Measurements from ENCODE around the gene NME2.

The NME2 gene

DNA sequence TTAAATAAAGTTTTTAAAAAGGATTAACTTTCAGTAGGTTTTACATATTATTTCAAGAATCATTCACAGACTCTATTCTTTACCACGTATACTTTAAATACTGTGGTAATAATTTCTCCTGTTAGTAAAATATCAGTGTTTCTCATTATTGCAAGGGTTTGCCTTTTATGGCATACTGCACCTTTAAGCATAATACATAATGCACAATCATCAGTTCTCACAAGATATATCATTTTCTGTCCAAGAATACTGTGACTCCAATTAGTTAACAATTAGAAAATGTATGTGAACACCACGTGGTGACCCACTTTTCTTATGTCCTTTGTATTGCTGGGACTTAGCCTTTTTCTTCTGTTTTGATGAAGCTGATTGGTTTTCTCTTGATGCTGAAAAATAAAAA is 25.7 kb downstream of the NME2 start:
- CTCF ChIA-PET: no interaction called here
- Histone ChIP-seq H3K27ac (ENCODE audit: extremely low read depth, low read depth, low read length) (no peak overlapping the region), H3K4me1 (ENCODE audit: control insufficient read depth, insufficient read depth, low read length) (no peaks in the 10 kb centered on the region), H3K4me3 (ENCODE audit: low read depth, low read length) (no peak overlapping the region), H3K36me3 (ENCODE audit: control insufficient read depth in 2 of 2, insufficient read depth in 1 of 2, low read length in 2 of 2) (peaks cover 69 to 75% of the 10 kb centered on the region in 2 experiments), H3K9me3 (ENCODE audit: control insufficient read depth, insufficient read depth, low read depth, low read length) (no peaks in the 10 kb centered on the region)
- TF ChIP-seq ZNF133 (tag by site-specific recombination; IDR thresholded peaks at IDR 0.05) (no peak), ZNF302 (tag by site-specific recombination; IDR thresholded peaks at IDR 0.05; ENCODE audit: low read depth) (no peak), ZNF394 (tag by site-specific recombination; IDR thresholded peaks at IDR 0.05; ENCODE audit: borderline replicate concordance) (no peak), ZNF292 (tag by site-specific recombination; IDR thresholded peaks at IDR 0.05; ENCODE audit: borderline replicate concordance, low read depth) (no peak), ZNF610 (tag by site-specific recombination; IDR thresholded peaks at IDR 0.05; ENCODE audit: borderline replicate concordance) (no peak), ZNF37A (tag by site-specific recombination; IDR thresholded peaks at IDR 0.05) (no peak), ZNF473 (tag by site-specific recombination; IDR thresholded peaks at IDR 0.05) (no peak), OSR2 (tag by site-specific recombination; IDR thresholded peaks at IDR 0.05) (no peak), ZNF121 (tag by site-specific recombination; IDR thresholded peaks at IDR 0.05) (no peak), ZBTB21 (tag by site-specific recombination; IDR thresholded peaks at IDR 0.05) (no peak), SETDB1 (IDR thresholded peaks at IDR 0.05; ENCODE audit: insufficient read length, low read length) (no peak), ZSCAN23 (tag by site-specific recombination; IDR thresholded peaks at IDR 0.05) (no peak)
- TF ChIP-seq, protein P1, sequence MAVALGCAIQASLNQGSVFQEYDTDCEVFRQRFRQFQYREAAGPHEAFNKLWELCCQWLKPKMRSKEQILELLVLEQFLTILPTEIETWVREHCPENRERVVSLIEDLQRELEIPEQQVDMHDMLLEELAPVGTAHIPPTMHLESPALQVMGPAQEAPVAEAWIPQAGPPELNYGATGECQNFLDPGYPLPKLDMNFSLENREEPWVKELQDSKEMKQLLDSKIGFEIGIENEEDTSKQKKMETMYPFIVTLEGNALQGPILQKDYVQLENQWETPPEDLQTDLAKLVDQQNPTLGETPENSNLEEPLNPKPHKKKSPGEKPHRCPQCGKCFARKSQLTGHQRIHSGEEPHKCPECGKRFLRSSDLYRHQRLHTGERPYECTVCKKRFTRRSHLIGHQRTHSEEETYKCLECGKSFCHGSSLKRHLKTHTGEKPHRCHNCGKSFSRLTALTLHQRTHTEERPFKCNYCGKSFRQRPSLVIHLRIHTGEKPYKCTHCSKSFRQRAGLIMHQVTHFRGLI (tag by site-specific recombination; IDR thresholded peaks at IDR 0.05): no peak
- TF ChIP-seq, protein P2, sequence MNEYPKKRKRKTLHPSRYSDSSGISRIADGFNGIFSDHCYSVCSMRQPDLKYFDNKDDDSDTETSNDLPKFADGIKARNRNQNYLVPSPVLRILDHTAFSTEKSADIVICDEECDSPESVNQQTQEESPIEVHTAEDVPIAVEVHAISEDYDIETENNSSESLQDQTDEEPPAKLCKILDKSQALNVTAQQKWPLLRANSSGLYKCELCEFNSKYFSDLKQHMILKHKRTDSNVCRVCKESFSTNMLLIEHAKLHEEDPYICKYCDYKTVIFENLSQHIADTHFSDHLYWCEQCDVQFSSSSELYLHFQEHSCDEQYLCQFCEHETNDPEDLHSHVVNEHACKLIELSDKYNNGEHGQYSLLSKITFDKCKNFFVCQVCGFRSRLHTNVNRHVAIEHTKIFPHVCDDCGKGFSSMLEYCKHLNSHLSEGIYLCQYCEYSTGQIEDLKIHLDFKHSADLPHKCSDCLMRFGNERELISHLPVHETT (tag by site-specific recombination; IDR thresholded peaks at IDR 0.05): no peak
- TF ChIP-seq, protein P3, sequence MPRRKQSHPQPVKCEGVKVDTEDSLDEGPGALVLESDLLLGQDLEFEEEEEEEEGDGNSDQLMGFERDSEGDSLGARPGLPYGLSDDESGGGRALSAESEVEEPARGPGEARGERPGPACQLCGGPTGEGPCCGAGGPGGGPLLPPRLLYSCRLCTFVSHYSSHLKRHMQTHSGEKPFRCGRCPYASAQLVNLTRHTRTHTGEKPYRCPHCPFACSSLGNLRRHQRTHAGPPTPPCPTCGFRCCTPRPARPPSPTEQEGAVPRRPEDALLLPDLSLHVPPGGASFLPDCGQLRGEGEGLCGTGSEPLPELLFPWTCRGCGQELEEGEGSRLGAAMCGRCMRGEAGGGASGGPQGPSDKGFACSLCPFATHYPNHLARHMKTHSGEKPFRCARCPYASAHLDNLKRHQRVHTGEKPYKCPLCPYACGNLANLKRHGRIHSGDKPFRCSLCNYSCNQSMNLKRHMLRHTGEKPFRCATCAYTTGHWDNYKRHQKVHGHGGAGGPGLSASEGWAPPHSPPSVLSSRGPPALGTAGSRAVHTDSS (tag by site-specific recombination; IDR thresholded peaks at IDR 0.05): no peak
- POLR2A ChIA-PET: no interaction called here

DNA sequence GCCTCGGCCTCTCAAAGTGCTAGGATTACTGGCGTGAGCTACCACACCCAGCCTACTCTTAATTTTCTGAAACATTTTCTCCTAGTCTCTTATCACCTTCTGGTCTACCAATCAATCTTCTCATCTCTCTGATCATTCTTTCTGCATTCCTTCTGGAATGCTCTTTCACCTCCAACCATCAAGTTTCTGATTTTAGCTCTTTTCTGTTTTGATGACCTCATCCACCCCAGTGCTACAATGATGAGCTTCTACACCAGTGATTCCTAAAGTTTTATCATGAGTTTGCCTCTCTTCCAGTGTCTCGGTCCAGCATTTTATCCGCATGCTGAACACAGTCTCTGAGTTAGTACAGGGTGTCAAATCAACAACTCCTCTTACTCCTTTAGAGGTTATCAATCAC is 31.5 kb downstream of the NME2 start:
- H3K9me3 ChIP-seq (ENCODE audit: control insufficient read depth, insufficient read depth, low read depth, low read length): no peaks in the 10 kb centered on the region
- peaks cover 81 to 85% of the 10 kb centered on the region in 2 experiments for H3K36me3 ChIP-seq (ENCODE audit: control insufficient read depth in 2 of 2, insufficient read depth in 1 of 2, low read length in 2 of 2)
- no peak overlapping the region for H3K27ac ChIP-seq (ENCODE audit: extremely low read depth, low read depth, low read length)
- TF ChIP-seq ZBTB17 (tag by site-specific recombination; IDR thresholded peaks at IDR 0.05) (peak; percentile 25; the same call in 1 of the 2 replicates), ZNF843 (tag by site-specific recombination; IDR thresholded peaks at IDR 0.05) (no peak)
- TF ChIP-seq, protein P4, sequence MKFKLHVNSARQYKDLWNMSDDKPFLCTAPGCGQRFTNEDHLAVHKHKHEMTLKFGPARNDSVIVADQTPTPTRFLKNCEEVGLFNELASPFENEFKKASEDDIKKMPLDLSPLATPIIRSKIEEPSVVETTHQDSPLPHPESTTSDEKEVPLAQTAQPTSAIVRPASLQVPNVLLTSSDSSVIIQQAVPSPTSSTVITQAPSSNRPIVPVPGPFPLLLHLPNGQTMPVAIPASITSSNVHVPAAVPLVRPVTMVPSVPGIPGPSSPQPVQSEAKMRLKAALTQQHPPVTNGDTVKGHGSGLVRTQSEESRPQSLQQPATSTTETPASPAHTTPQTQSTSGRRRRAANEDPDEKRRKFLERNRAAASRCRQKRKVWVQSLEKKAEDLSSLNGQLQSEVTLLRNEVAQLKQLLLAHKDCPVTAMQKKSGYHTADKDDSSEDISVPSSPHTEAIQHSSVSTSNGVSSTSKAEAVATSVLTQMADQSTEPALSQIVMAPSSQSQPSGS (tag by site-specific recombination; IDR thresholded peaks at IDR 0.05; ENCODE audit: low read depth): 0 out of 2 replicates have a peak, but pooled peaks have one; percentile 44
- no peak overlapping the region for H3K4me3 ChIP-seq (ENCODE audit: low read depth, low read length)
- H3K4me1 ChIP-seq (ENCODE audit: control insufficient read depth, insufficient read depth, low read length): no peaks in the 10 kb centered on the region
- ChIA-PET POLR2A (interaction anchor here (0.5 kb wide), 1 partner anchor 49 kb away, joined by 3 read pairs; no protein-coding TSS in a partner anchor), CTCF (interaction anchor here (1.1 kb wide), 1 partner anchor 13 kb away, joined by 3 read pairs; no protein-coding TSS in a partner anchor)
